SU-DHL-6 (cell line): ENCODE measurements around the gene ISG20L2.
"Not testable (repeated sequence)": the region's sequence is repeated elsewhere in the genome, so short reads cannot be mapped to it uniquely, and the experiment has no call there.

ENCODE experiments used
- H2AFZ ChIP-seq: fragments of 200-600 bp; sonication (generic); 2 replicates; pipeline ENCODE4 v1.6.1; 2014; ENCODE audit warnings: low read depth, mild to moderate bottlenecking, moderate library complexity, mixed read lengths, antibody characterized with exemption, low read length; ENCODE audit not compliant: severe bottlenecking
- H3F3A ChIP-seq: fragments of 200-600 bp; shearing (Covaris generic); 2 replicates; pipeline ENCODE4 v1.6.0; 2016; ENCODE audit warnings: antibody characterized with exemption, mild to moderate bottlenecking; ENCODE audit not compliant: insufficient read depth
- H3K27ac ChIP-seq: fragments of 200-600 bp; sonication (generic); 2 replicates; pipeline ENCODE4 v1.5.1; 2016; ENCODE audit warnings: low read depth, mild to moderate bottlenecking, low read length, moderate library complexity, mixed read lengths
- H3K27me3 ChIP-seq: fragments of 200-600 bp; sonication (generic), shearing (Covaris generic); 2 replicates; pipeline ENCODE4 v1.6.0; 2014; ENCODE audit warnings: mild to moderate bottlenecking, low read length
- H3K36me3 ChIP-seq: fragments of 200-600 bp; sonication (generic); 2 replicates; pipeline ENCODE4 v1.6.1; 2014; ENCODE audit warnings: mild to moderate bottlenecking, low read length, mixed read lengths
- H3K4me2 ChIP-seq: fragments of 300-600, 200-600 bp; shearing (Covaris generic), sonication (generic); 2 replicates; pipeline ENCODE4 v1.6.0; 2014; ENCODE audit warnings: low read length, low read depth, mild to moderate bottlenecking; ENCODE audit not compliant: poor library complexity, severe bottlenecking
- H3K4me3 ChIP-seq: fragments of 200-600 bp; sonication (generic); 2 replicates; pipeline ENCODE4 v1.5.1; 2014; ENCODE audit warnings: antibody characterized with exemption, low read length, mild to moderate bottlenecking, mixed read lengths; ENCODE audit not compliant: insufficient read depth, poor library complexity, severe bottlenecking
- H3K79me2 ChIP-seq: fragments of 200-600 bp; sonication (generic); 2 replicates; pipeline ENCODE4 v1.6.1; 2014; ENCODE audit warnings: mild to moderate bottlenecking, low read length, moderate library complexity; ENCODE audit not compliant: insufficient read depth
- H3K9ac ChIP-seq: fragments of 200-600 bp; sonication (generic); 2 replicates; pipeline ENCODE4 v1.7.0; 2014; ENCODE audit warnings: mild to moderate bottlenecking, low read length
- H3K9me2 ChIP-seq: fragments of 200-600 bp; sonication (generic); replicated peaks from 2 replicates; pipeline ENCODE4 v1.6.1; 2014; ENCODE audit warnings: low read length; ENCODE audit not compliant: insufficient read depth
- H3K9me3 ChIP-seq: fragments of 200-600 bp; sonication (generic); 2 replicates; pipeline ENCODE4 v1.6.1; 2014; ENCODE audit warnings: low read length, mixed read lengths; ENCODE audit not compliant: insufficient read depth
- H4K20me1 ChIP-seq: fragments of 200-600 bp; sonication (generic); 2 replicates; pipeline ENCODE4 v1.6.1; 2014; ENCODE audit warnings: low read depth, mild to moderate bottlenecking, antibody characterized with exemption, low read length, moderate library complexity, mixed read lengths
- CTCF ChIP-seq: fragments of 200-600 bp; sonication (generic); IDR thresholded peaks from one replicate; pipeline ENCODE4 v1.5.1; 2017; ENCODE audit warnings: antibody characterized with exemption, mild to moderate bottlenecking, low read length, moderate library complexity; ENCODE audit not compliant: insufficient read depth, poor library complexity, severe bottlenecking
- EZH2phosphoT487 ChIP-seq: fragments of 200-600 bp; sonication (generic), shearing (Covaris generic); conservative IDR thresholded peaks from 2 replicates; pipeline ENCODE4 v1.6.1; 2018; ENCODE audit warnings: mild to moderate bottlenecking, antibody characterized with exemption, low read length, moderate library complexity, mixed read lengths

The ISG20L2 gene

DNA sequence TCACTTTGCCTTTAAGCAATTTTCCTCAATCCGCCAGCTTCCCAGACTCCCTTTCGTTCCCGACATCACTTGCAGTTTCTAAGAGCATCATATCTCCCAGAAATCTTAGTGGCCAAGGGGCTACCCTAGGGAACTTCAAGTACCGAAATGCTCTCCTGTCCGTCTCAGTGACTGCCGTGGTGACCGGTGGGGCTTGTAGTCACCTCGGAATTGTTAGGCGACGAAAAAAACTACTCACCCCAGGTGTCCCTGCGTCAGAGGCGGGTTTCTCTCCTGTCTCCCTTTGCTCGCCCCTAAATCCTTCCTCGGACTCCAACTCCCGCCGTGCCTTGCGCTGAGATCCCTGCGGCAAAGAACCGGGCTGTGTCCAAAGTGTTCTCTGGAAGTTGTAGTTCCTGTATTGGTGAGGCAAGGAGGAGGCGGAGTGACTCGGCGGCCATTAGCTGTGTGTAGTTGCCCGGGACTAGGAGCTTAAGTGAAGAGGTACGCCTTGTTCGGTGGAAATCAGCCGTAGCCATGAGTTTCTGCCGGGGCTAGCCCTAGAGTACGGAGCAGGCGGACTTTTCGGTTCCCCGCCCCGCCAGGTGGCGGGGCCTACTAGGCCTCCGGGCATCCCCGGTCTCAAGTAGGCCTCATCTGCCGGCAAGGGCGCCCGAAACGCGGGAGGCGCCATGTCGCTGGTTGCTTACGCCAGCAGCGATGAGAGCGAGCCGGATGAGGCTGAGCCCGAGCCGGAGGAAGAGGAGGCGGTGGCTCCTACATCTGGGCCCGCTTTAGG lies 38.7 kb upstream of the ISG20L2 start, which contains the start of gene PRCC:
Gene PRCC, plus strand, starts transcription at position 435 of the 778 bp plus-strand sequence. Its CDS starts 237 bp downstream, at position 672.
- H3K4me3 ChIP-seq: peak within 1 kb of the TSS; percentile 90
- peak within 1 kb of the TSS; percentile 79 for H3K27ac ChIP-seq
- no peaks in the 10 kb centered on the region for H4K20me1 ChIP-seq
- TF ChIP-seq EZH2phosphoT487 (no peak), CTCF (no peak)
- peak within 1 kb of the TSS; percentile 93 for H3K9ac ChIP-seq
- H3K36me3 ChIP-seq: 0 out of 2 replicates have a peak, but pooled peaks cover 1% of the 10 kb centered on the region
- no peaks in the 10 kb centered on the region for H3K27me3 ChIP-seq
- H2AFZ ChIP-seq: peak within 1 kb of the TSS; percentile 54
- no peaks in the 10 kb centered on the region for H3K9me2 ChIP-seq
- H3K79me2 ChIP-seq: peaks cover 48% of the 10 kb centered on the region
- peak within 1 kb of the TSS; percentile 83 for H3K4me2 ChIP-seq
- no peaks in the 10 kb centered on the region for H3K9me3 ChIP-seq
- H3F3A ChIP-seq: no peaks in the 10 kb centered on the region

- Histone ChIP-seq H3K4me3 (peak overlapping the region; percentile 80), H3K9ac (peak overlapping the region; percentile 71), H3K36me3 (no peaks in the 10 kb centered on the region), H3K27ac (peak overlapping the region; percentile 42), H3K9me2 (no peaks in the 10 kb centered on the region), H3K9me3 (no peaks in the 10 kb centered on the region), H3K79me2 (peaks cover 41% of the 10 kb centered on the region), H3K4me2 (peak overlapping the region; percentile 68), H3F3A (no peaks in the 10 kb centered on the region), H2AFZ (peak overlapping the region; percentile 54), H3K27me3 (no peaks in the 10 kb centered on the region), H4K20me1 (no peaks in the 10 kb centered on the region)
- TF ChIP-seq EZH2phosphoT487: no peak
- TF ChIP-seq CTCF: no peak
Measured at GRCh38 chr1:156766298-156767100, 37.9 kb upstream of the ISG20L2 start.

- Histone ChIP-seq H3K4me2 (peak overlapping the region; percentile 68), H3K4me3 (no peak overlapping the region), H3K9me3 (no peaks in the 10 kb centered on the region), H3K9ac (peak overlapping the region; percentile 71; the same call in 1 of the 2 replicates), H3F3A (no peaks in the 10 kb centered on the region), H3K36me3 (no peaks in the 10 kb centered on the region), H3K27ac (no peak overlapping the region), H2AFZ (no peak overlapping the region), H4K20me1 (no peaks in the 10 kb centered on the region), H3K79me2 (peaks cover 32% of the 10 kb centered on the region), H3K9me2 (no peaks in the 10 kb centered on the region), H3K27me3 (no peaks in the 10 kb centered on the region)
- no peak for TF ChIP-seq EZH2phosphoT487
- TF ChIP-seq CTCF: no peak
Measured at GRCh38 chr1:156765666-156766065, 37.1 kb upstream of the ISG20L2 start.

- not testable (repeated sequence) for H3K9me3 ChIP-seq, H3K27ac ChIP-seq
Measured at GRCh38 chr1:156765136-156765535, 36.6 kb upstream of the ISG20L2 start.

More at GRCh38 chr1:156765136-156765535, 36.6 kb upstream of the ISG20L2 start:
- H3K27me3 ChIP-seq, H3K9me2 ChIP-seq, H4K20me1 ChIP-seq, H3K4me3 ChIP-seq, H3K36me3 ChIP-seq, H3F3A ChIP-seq, H3K9ac ChIP-seq, H2AFZ ChIP-seq, H3K4me2 ChIP-seq: not testable (repeated sequence)
- peaks cover 27% of the 10 kb centered on the region for H3K79me2 ChIP-seq
